ENCODE results near the gene TSC22D1.
"Not testable (repeated sequence)": the region's sequence is repeated elsewhere in the genome, so short reads cannot be mapped to it uniquely, and the experiment has no call there.

The TSC22D1 gene

DNA sequence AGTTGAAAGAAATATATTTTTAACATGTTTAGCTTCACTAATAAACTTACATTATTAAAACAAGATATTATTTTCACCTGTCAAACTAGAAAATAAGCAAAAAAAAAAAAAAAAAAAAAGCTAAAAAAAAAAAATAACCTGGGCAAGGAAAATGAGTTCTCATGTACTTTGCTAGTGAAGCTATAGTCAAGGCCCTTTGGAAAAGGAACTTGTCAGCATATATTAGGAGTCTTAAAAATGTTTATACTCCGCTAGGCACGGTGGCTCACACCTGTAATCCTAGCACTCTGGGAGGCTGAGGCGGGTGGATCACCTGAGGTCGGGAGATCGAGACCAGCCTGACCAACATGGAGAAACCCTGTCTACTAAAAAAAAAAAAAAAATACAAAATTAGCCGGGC is 66.3 kb downstream of the TSC22D1 start:
- H3K36me3 ChIP-seq (ENCODE audit: control insufficient read depth in 4 of 4, insufficient read depth in 4 of 4, low read length in 3 of 4): peaks cover 0 to 16% (median 2%) of the 10 kb centered on the region in 4 experiments
- DNase-seq; H3K4me3 ChIP-seq (ENCODE audit: control insufficient read depth in 1 of 7, extremely low read depth in 1 of 7, insufficient read depth in 4 of 7, low read depth in 2 of 7, low read length in 6 of 7); POLR2A ChIA-PET; CTCF ChIA-PET; H3K27ac ChIP-seq (ENCODE audit: insufficient read depth in 1 of 2, low read depth in 1 of 2, low read length in 2 of 2, poor library complexity in 1 of 2, severe bottlenecking in 2 of 2); H3K9me3 ChIP-seq (ENCODE audit: control extremely low read depth in 1 of 5, control insufficient read depth in 4 of 5, insufficient read depth in 2 of 5, low read depth in 1 of 5, low read length in 4 of 5); H3K27me3 ChIP-seq (replicated peaks in 2 of 5; ENCODE audit: control insufficient read depth in 4 of 5, insufficient read depth in 5 of 5, low read length in 4 of 5): not testable (repeated sequence)
- 100% methylated on average over 3 of the region's 6 CpGs for WGBS (ENCODE audit: insufficient coverage)
- H3K4me1 ChIP-seq (ENCODE audit: control extremely low read depth in 1 of 4, control insufficient read depth in 4 of 4, insufficient read depth in 4 of 4, low read length in 3 of 4): peaks cover 3 to 21% (median 8%) of the 10 kb centered on the region in 4 experiments

DNA sequence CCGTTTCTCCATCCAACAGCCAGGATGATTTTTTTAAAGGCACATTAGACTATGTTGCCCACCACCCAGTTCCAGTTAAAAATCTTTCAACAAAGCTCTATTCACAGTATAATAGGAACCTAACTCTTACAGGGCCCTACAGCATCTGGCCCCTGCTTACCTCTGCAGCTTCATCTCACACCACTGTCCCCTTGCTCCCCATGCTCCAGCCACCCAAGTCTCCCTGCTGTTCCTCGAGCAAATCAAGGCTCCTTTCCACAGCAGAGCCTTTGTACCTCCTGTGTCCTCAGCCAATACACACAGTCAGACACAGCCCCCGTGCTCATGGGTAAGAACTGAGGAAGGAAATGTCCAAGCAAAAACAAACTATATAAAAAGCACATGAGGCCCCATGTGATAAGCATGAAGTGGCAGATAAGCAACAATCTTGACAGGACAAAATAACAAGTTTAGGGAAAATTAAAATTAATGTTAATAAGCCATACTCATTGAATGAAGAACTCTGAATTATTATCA is 67.5 kb downstream of the TSC22D1 start:
- ChIA-PET POLR2A (no interaction called here), CTCF (interaction anchor here (0.6 kb wide), 1 partner anchor 9 kb away, joined by 3 read pairs; no protein-coding TSS in a partner anchor)
- peaks cover 0 to 2% (median 0%) of the 10 kb centered on the region in 5 experiments for H3K9me3 ChIP-seq (ENCODE audit: control extremely low read depth in 1 of 5, control insufficient read depth in 4 of 5, insufficient read depth in 2 of 5, low read depth in 1 of 5, low read length in 4 of 5)
- H3K4me1 ChIP-seq (ENCODE audit: control extremely low read depth in 1 of 4, control insufficient read depth in 4 of 4, insufficient read depth in 4 of 4, low read length in 3 of 4): peaks cover 3 to 21% (median 8%) of the 10 kb centered on the region in 4 experiments
- no peak for DNase-seq
- WGBS (ENCODE audit: insufficient coverage): 8% methylated on average over 3 of the region's 3 CpGs
- peaks cover 0 to 4% (median 2%) of the 10 kb centered on the region in 4 experiments for H3K36me3 ChIP-seq (ENCODE audit: control insufficient read depth in 4 of 4, insufficient read depth in 4 of 4, low read length in 3 of 4)
- H3K4me3 ChIP-seq (ENCODE audit: control insufficient read depth in 1 of 7, extremely low read depth in 1 of 7, insufficient read depth in 4 of 7, low read depth in 2 of 7, low read length in 6 of 7): peak overlapping the region in 4 of 7 experiments; percentile 0 to 24 (median 12)
- peak overlapping the region in 1 of 2 experiments; percentile 9 for H3K27ac ChIP-seq (ENCODE audit: insufficient read depth in 1 of 2, low read depth in 1 of 2, low read length in 2 of 2, poor library complexity in 1 of 2, severe bottlenecking in 2 of 2)
- no peaks in the 10 kb centered on the region for H3K27me3 ChIP-seq (replicated peaks in 2 of 5; ENCODE audit: control insufficient read depth in 4 of 5, insufficient read depth in 5 of 5, low read length in 4 of 5)

DNA sequence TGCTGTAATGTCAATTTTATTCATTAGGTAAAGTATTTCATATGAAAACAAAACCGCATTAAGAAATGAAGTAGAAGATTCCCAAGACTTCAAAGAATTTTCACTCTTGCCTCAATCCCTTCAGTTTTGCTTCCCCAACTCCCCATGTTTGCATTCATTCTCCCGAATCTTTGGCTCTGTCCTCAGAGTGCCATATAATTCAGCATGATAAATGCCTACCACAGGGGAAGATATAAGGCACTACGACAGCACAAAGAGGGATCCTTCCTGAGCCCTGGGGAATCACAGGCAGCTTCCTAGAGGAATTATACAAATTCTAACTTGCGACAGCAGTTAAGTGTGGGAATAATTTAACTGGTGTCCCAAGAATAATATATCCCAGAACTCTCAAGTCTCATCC is 68.5 kb downstream of the TSC22D1 start:
- Histone ChIP-seq H3K4me3 (ENCODE audit: control insufficient read depth in 1 of 7, extremely low read depth in 1 of 7, insufficient read depth in 4 of 7, low read depth in 2 of 7, low read length in 6 of 7) (peak overlapping the region in 1 of 7 experiments; percentile 6), H3K9me3 (ENCODE audit: control extremely low read depth in 1 of 5, control insufficient read depth in 4 of 5, insufficient read depth in 2 of 5, low read depth in 1 of 5, low read length in 4 of 5) (no peaks in the 10 kb centered on the region), H3K27me3 (replicated peaks in 2 of 5; ENCODE audit: control insufficient read depth in 4 of 5, insufficient read depth in 5 of 5, low read length in 4 of 5) (no peaks in the 10 kb centered on the region), H3K4me1 (ENCODE audit: control extremely low read depth in 1 of 4, control insufficient read depth in 4 of 4, insufficient read depth in 4 of 4, low read length in 3 of 4) (peaks cover 3 to 21% (median 8%) of the 10 kb centered on the region in 4 experiments), H3K36me3 (ENCODE audit: control insufficient read depth in 4 of 4, insufficient read depth in 4 of 4, low read length in 3 of 4) (peaks cover 0 to under 1% (median 0%) of the 10 kb centered on the region in 4 experiments), H3K27ac (ENCODE audit: insufficient read depth in 1 of 2, low read depth in 1 of 2, low read length in 2 of 2, poor library complexity in 1 of 2, severe bottlenecking in 2 of 2) (no peak overlapping the region)
- 86% methylated on average over 2 of the region's 4 CpGs for WGBS (ENCODE audit: insufficient coverage)
- CTCF ChIA-PET: interaction anchor here (1.3 kb wide), 1 partner anchor 9 kb away, joined by 3 read pairs; no protein-coding TSS in a partner anchor
- DNase-seq: no peak
- POLR2A ChIA-PET: no interaction called here

DNA sequence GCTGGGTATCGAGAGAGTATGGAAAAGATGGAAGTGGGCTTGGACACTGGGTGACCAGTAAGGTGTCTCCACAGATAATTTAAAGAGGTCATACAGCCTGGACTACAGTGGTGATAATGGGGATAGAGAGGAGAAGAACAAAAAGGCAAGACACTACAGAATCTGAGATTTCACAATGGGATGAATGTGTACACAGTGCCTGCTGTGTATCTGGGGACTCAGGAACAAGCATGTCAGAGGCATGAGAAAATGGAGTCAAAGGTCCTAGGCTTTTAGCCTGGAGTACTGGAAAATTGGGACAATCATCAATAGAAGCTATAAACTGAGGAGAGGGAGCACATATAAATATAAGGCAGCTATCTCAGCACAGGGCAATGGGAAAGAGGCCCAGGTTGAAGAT is 69.4 kb downstream of the TSC22D1 start:
- no peak overlapping the region for H3K4me3 ChIP-seq (ENCODE audit: control insufficient read depth in 1 of 7, extremely low read depth in 1 of 7, insufficient read depth in 4 of 7, low read depth in 2 of 7, low read length in 6 of 7)
- H3K9me3 ChIP-seq (ENCODE audit: control extremely low read depth in 1 of 5, control insufficient read depth in 4 of 5, insufficient read depth in 2 of 5, low read depth in 1 of 5, low read length in 4 of 5): no peaks in the 10 kb centered on the region
- ChIA-PET CTCF (interaction anchor here (1.3 to 2.0 kb wide), 2 partner anchors 10 to 22 kb away, joined by 3 to 4 read pairs; no protein-coding TSS in a partner anchor), POLR2A (no interaction called here)
- no peak for DNase-seq
- WGBS (ENCODE audit: insufficient coverage): 92% methylated on average over 1 of the region's 1 CpG
- H3K27me3 ChIP-seq (replicated peaks in 2 of 5; ENCODE audit: control insufficient read depth in 4 of 5, insufficient read depth in 5 of 5, low read length in 4 of 5): no peaks in the 10 kb centered on the region
- no peak overlapping the region for H3K27ac ChIP-seq (ENCODE audit: insufficient read depth in 1 of 2, low read depth in 1 of 2, low read length in 2 of 2, poor library complexity in 1 of 2, severe bottlenecking in 2 of 2)
- H3K36me3 ChIP-seq (ENCODE audit: control insufficient read depth in 4 of 4, insufficient read depth in 4 of 4, low read length in 3 of 4): peaks cover 0 to 3% (median 1%) of the 10 kb centered on the region in 4 experiments
- peaks cover 3 to 21% (median 8%) of the 10 kb centered on the region in 4 experiments for H3K4me1 ChIP-seq (ENCODE audit: control extremely low read depth in 1 of 4, control insufficient read depth in 4 of 4, insufficient read depth in 4 of 4, low read length in 3 of 4)

DNA sequence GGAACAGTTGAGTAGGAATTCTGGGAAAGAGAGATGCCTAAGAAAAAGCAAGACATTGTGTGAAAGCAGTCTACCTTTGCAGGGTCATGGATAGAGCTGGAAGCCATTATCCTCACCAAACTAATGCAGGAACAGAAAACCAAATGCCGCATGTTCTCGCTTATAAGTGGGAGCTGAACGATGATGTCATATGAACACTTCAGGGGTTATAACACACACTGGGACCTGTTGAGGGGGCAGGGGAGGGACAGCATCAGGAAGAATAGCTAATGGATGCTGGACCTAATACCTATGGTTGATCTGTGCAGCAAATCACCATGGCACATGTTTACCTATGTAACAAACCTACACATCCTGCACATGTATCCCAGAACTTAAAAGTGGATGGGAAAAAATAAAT is 69.9 kb downstream of the TSC22D1 start:
- DNase-seq: no peak
- ChIA-PET CTCF (interaction anchor here (1.3 to 2.0 kb wide), 3 partner anchors 10 to 376 kb away, joined by 3 to 4 read pairs (median 3); no protein-coding TSS in a partner anchor), POLR2A (no interaction called here)
- Histone ChIP-seq H3K9me3 (ENCODE audit: control extremely low read depth in 1 of 5, control insufficient read depth in 4 of 5, insufficient read depth in 2 of 5, low read depth in 1 of 5, low read length in 4 of 5) (no peaks in the 10 kb centered on the region), H3K4me3 (ENCODE audit: control insufficient read depth in 1 of 7, extremely low read depth in 1 of 7, insufficient read depth in 4 of 7, low read depth in 2 of 7, low read length in 6 of 7) (no peak overlapping the region), H3K4me1 (ENCODE audit: control extremely low read depth in 1 of 4, control insufficient read depth in 4 of 4, insufficient read depth in 4 of 4, low read length in 3 of 4) (peaks cover 3 to 21% (median 8%) of the 10 kb centered on the region in 4 experiments), H3K27me3 (replicated peaks in 2 of 5; ENCODE audit: control insufficient read depth in 4 of 5, insufficient read depth in 5 of 5, low read length in 4 of 5) (no peaks in the 10 kb centered on the region), H3K36me3 (ENCODE audit: control insufficient read depth in 4 of 4, insufficient read depth in 4 of 4, low read length in 3 of 4) (peaks cover 0 to 6% (median 1%) of the 10 kb centered on the region in 4 experiments), H3K27ac (ENCODE audit: insufficient read depth in 1 of 2, low read depth in 1 of 2, low read length in 2 of 2, poor library complexity in 1 of 2, severe bottlenecking in 2 of 2) (no peak overlapping the region)
- 100% methylated on average over 1 of the region's 3 CpGs for WGBS (ENCODE audit: insufficient coverage)

DNA sequence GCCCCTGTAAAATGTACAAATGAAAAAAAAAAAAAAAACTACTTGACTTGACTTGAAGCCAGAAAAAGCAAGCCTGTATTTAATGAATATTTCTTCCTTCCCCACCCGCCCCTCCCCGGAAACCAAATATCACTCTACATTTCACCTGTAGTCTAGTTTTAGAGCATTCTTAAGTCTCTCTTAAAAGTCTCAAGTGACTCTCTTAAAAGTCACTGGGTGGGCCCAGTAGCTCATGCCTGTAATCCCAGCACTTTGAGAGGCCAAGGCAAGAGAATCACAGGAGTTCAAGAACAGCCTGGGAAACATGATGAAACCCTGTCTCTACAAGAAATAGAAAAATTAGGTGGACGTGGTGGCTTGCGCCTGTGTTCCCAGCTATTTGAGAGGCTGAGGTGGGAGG is 72.0 kb downstream of the TSC22D1 start:
- DNase-seq: no peak
- Histone ChIP-seq H3K4me1 (ENCODE audit: control extremely low read depth in 1 of 4, control insufficient read depth in 4 of 4, insufficient read depth in 4 of 4, low read length in 3 of 4) (peaks cover 3 to 20% (median 8%) of the 10 kb centered on the region in 4 experiments), H3K36me3 (ENCODE audit: control insufficient read depth in 4 of 4, insufficient read depth in 4 of 4, low read length in 3 of 4) (peaks cover 0 to 7% (median 1%) of the 10 kb centered on the region in 4 experiments), H3K4me3 (ENCODE audit: control insufficient read depth in 1 of 7, extremely low read depth in 1 of 7, insufficient read depth in 4 of 7, low read depth in 2 of 7, low read length in 6 of 7) (no peak overlapping the region), H3K9me3 (ENCODE audit: control extremely low read depth in 1 of 5, control insufficient read depth in 4 of 5, insufficient read depth in 2 of 5, low read depth in 1 of 5, low read length in 4 of 5) (no peaks in the 10 kb centered on the region), H3K27me3 (replicated peaks in 2 of 5; ENCODE audit: control insufficient read depth in 4 of 5, insufficient read depth in 5 of 5, low read length in 4 of 5) (no peaks in the 10 kb centered on the region), H3K27ac (ENCODE audit: insufficient read depth in 1 of 2, low read depth in 1 of 2, low read length in 2 of 2, poor library complexity in 1 of 2, severe bottlenecking in 2 of 2) (no peak overlapping the region)
- ChIA-PET CTCF (interaction anchor here (0.8 kb wide), 1 partner anchor 21 kb away, joined by 3 read pairs; no protein-coding TSS in a partner anchor), POLR2A (no interaction called here)
- 100% methylated on average over 2 of the region's 4 CpGs for WGBS (ENCODE audit: insufficient coverage)

DNA sequence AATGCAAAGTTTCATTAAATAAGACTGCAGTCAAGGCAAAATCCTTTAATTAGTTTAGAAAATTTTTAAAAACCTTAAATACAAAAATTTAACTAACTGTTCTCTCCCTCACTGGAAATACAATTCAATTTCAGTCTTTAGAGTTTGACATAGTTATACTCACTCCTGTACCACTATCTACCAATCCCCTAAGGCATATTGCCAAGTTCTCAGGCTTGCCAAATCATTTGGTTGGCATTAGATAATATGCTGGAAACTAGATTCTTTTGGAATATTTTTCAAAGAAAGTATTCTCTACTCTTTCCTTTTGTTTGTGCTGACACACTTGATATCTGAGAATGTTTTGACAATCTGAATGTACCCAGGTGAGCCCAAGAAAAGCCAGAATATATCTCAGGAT is 77.2 kb downstream of the TSC22D1 start:
- no peaks in the 10 kb centered on the region for H3K27me3 ChIP-seq (replicated peaks in 2 of 5; ENCODE audit: control insufficient read depth in 4 of 5, insufficient read depth in 5 of 5, low read length in 4 of 5)
- H3K9me3 ChIP-seq (ENCODE audit: control extremely low read depth in 1 of 5, control insufficient read depth in 4 of 5, insufficient read depth in 2 of 5, low read depth in 1 of 5, low read length in 4 of 5): peaks cover 0 to 8% (median 0%) of the 10 kb centered on the region in 5 experiments
- no peak overlapping the region for H3K27ac ChIP-seq (ENCODE audit: insufficient read depth in 1 of 2, low read depth in 1 of 2, low read length in 2 of 2, poor library complexity in 1 of 2, severe bottlenecking in 2 of 2)
- no peaks in the 10 kb centered on the region for H3K4me1 ChIP-seq (ENCODE audit: control extremely low read depth in 1 of 4, control insufficient read depth in 4 of 4, insufficient read depth in 4 of 4, low read length in 3 of 4)
- ChIA-PET POLR2A (no interaction called here), CTCF (no interaction called here)
- peaks cover 0 to 7% (median 2%) of the 10 kb centered on the region in 4 experiments for H3K36me3 ChIP-seq (ENCODE audit: control insufficient read depth in 4 of 4, insufficient read depth in 4 of 4, low read length in 3 of 4)
- DNase-seq: no peak
- no peak overlapping the region for H3K4me3 ChIP-seq (ENCODE audit: control insufficient read depth in 1 of 7, extremely low read depth in 1 of 7, insufficient read depth in 4 of 7, low read depth in 2 of 7, low read length in 6 of 7)

Data from common myeloid progenitor, CD34-positive (primary cell).